GM23338 (cell line): Measurements from ENCODE around the gene NPAS3. TPM values are rescaled to one million over a fixed set of nuclear protein-coding genes. Genes with fewer than 3 reads are reported as not detected.

Source experiments
- ATAC-seq: fragments of 200-7000 bp; cut with Tn5 transposase; 3 replicates; pipeline ENCODE4 v1.9.1; 2020
- DNase-seq: peaks from one replicate; pipeline ENCODE4 v3.0.0-alpha.2; 2015; ENCODE audit warnings: low spot score
- H2AFZ ChIP-seq: fragments of 200-600 bp; sonication (generic); 2 replicates; pipeline ENCODE4 v1.8.0; 2016; ENCODE audit warnings: antibody characterized with exemption, mild to moderate bottlenecking, moderate library complexity
- H3F3A ChIP-seq: fragments of 200-600 bp; sonication (generic); replicated peaks from 2 replicates; pipeline ENCODE4 v1.8.0; 2017; ENCODE audit warnings: antibody characterized with exemption, mixed run types, low read depth
- H3K27ac ChIP-seq: fragments of 200-600 bp; sonication (generic); 2 replicates; pipeline ENCODE4 v1.6.1; 2016; ENCODE audit warnings: low read depth
- H3K27me3 ChIP-seq: fragments of 200-600 bp; sonication (generic); 2 replicates; pipeline ENCODE4 v1.8.0; 2016; ENCODE audit warnings: mild to moderate bottlenecking, mixed run types, moderate library complexity; ENCODE audit not compliant: insufficient read depth
- H3K36me3 ChIP-seq: fragments of 200-600 bp; sonication (generic); 2 replicates; pipeline ENCODE4 v1.8.0; 2016; ENCODE audit warnings: mild to moderate bottlenecking; ENCODE audit not compliant: insufficient read depth
- H3K4me1 ChIP-seq: fragments of 200-600 bp; sonication (generic); 2 replicates; pipeline ENCODE4 v1.8.0; 2016; ENCODE audit warnings: mild to moderate bottlenecking, moderate library complexity; ENCODE audit not compliant: insufficient read depth
- H3K4me2 ChIP-seq: fragments of 200-600 bp; sonication (generic); 2 replicates; pipeline ENCODE4 v1.7.1; 2017; ENCODE audit warnings: mixed run types
- H3K4me3 ChIP-seq: fragments of 200-600 bp; sonication (generic); 2 replicates; pipeline ENCODE4 v1.6.1; 2016; ENCODE audit warnings: mixed run types
- H3K79me2 ChIP-seq: fragments of 200-600 bp; sonication (generic); replicated peaks from 2 replicates; pipeline ENCODE4 v1.8.0; 2017; ENCODE audit warnings: mild to moderate bottlenecking; ENCODE audit not compliant: insufficient read depth
- H3K9me2 ChIP-seq: fragments of 200-600 bp; sonication (generic); 2 replicates; pipeline ENCODE4 v1.8.0; 2017; ENCODE audit not compliant: insufficient read depth
- H4K20me1 ChIP-seq: fragments of 200-600 bp; sonication (generic); replicated peaks from 2 replicates; pipeline ENCODE4 v1.8.0; 2017; ENCODE audit warnings: mild to moderate bottlenecking; ENCODE audit not compliant: insufficient read depth
- H3K27ac Mint-ChIP-seq: 2 replicates; pipeline ENCODE4 v1.8.0; 2020; ENCODE audit warnings: inconsistent platforms, mild to moderate bottlenecking, moderate library complexity, mixed read lengths
- H3K27me3 Mint-ChIP-seq: 3 replicates; pipeline ENCODE4 v1.8.0; 2022; ENCODE audit warnings: low read depth, mild to moderate bottlenecking, moderate library complexity, mixed read lengths, inconsistent platforms; ENCODE audit not compliant: insufficient read depth, poor library complexity
- H3K36me3 Mint-ChIP-seq: 3 replicates; pipeline ENCODE4 v1.8.0; 2021; ENCODE audit warnings: low read depth, mild to moderate bottlenecking, inconsistent platforms, moderate library complexity, mixed read lengths
- H3K4me1 Mint-ChIP-seq: 3 replicates; pipeline ENCODE4 v1.8.0; 2020; ENCODE audit warnings: mild to moderate bottlenecking, inconsistent platforms, mixed read lengths
- H3K4me3 Mint-ChIP-seq: 3 replicates; pipeline ENCODE4 v1.8.0; 2021; ENCODE audit warnings: moderate library complexity, mild to moderate bottlenecking, inconsistent platforms, mixed read lengths
- H3K9me3 Mint-ChIP-seq: 3 replicates; pipeline ENCODE4 v1.8.0; 2020; ENCODE audit warnings: moderate library complexity, mild to moderate bottlenecking, inconsistent platforms, mixed read lengths
- CREB1 ChIP-seq: fragments of 250-450 bp; sonication (Bioruptor Pico); IDR thresholded peaks from 2 replicates; pipeline ENCODE4 v1.5.0; 2020; ENCODE audit warnings: low read depth, mild to moderate bottlenecking, moderate library complexity
- CTCF ChIP-seq, 2 experiments: fragments of 200-600 bp in 1 of 2; sonication (generic) in 1 of 2; conservative IDR thresholded peaks; 2 replicates each; pipeline versions ENCODE4 v1.5.1 to v1.6.1; 2016 to 2017; ENCODE audit warnings: antibody characterized with exemption in 2 of 2, low read depth in 2 of 2, mild to moderate bottlenecking in 2 of 2, moderate library complexity in 1 of 2
- EZH2 ChIP-seq: fragments of 200-600 bp; sonication (generic); IDR thresholded peaks from one replicate; pipeline ENCODE4 v1.8.0; 2017; ENCODE audit warnings: antibody characterized with exemption, mild to moderate bottlenecking, low read depth; ENCODE audit not compliant: unreplicated experiment
- EZH2phosphoT487 ChIP-seq: fragments of 200-600 bp; sonication (generic); IDR thresholded peaks from one replicate; pipeline ENCODE4 v1.8.1; 2018; ENCODE audit warnings: antibody characterized with exemption; ENCODE audit not compliant: unreplicated experiment
- NANOG ChIP-seq: IDR thresholded peaks from 2 replicates; pipeline ENCODE4 v1.6.1; 2016; ENCODE audit warnings: antibody characterized with exemption, borderline replicate concordance
- ZNF114 ChIP-seq: fragments of 250-450 bp; sonication (Bioruptor Pico); IDR thresholded peaks from 2 replicates; pipeline ENCODE4 v1.5.0; 2020; ENCODE audit warnings: mild to moderate bottlenecking, moderate library complexity
- ZNF462 ChIP-seq: fragments of 250-450 bp; sonication (Bioruptor Pico); IDR thresholded peaks from 2 replicates; pipeline ENCODE4 v1.5.0; 2020; ENCODE audit warnings: mild to moderate bottlenecking, moderate library complexity
- polyA plus RNA-seq: library from polyadenylated mRNA; unstranded; fragments of >200 nt; fragmentation: Nextera tagmentation; extraction: Ambion mirVana; gene quantifications from 2 replicates; pipeline ENCODE4 v1.2.1, GENCODE V29; 2016
- total RNA-seq: library from RNA; depleted of rRNA; stranded (reverse); fragments of >200 nt; shearing (Covaris generic); gene quantifications from 2 replicates; pipeline ENCODE4 v1.2.3, GENCODE V29; 2014
- TF ChIP-seq, protein P1 (sequence below): IDR thresholded peaks from one replicate; pipeline ENCODE4 v1.6.1; 2018; ENCODE audit warnings: antibody characterized with exemption; ENCODE audit not compliant: unreplicated experiment

NPAS3 gene
- total and polyA plus RNA-seq, 2 experiments from 2014 or later = 0.17 to 0.19 TPM

- no peak for DNase-seq
- no peaks in the 10 kb centered on the region for H3K36me3 Mint-ChIP-seq
Observed at GRCh38 chr14:33515899-33516298, 577.2 kb downstream of the NPAS3 start.

GRCh38 chr14:33516898-33517436 lies 578.3 kb downstream of the NPAS3 start:
- H2AFZ ChIP-seq = no peak overlapping the region
- H3K9me2 ChIP-seq = no peaks in the 10 kb centered on the region
- H3K27ac ChIP-seq = no peak overlapping the region
- Mint-ChIP-seq H3K27me3 (no peaks in the 10 kb centered on the region), H3K36me3 (no peaks in the 10 kb centered on the region), H3K4me1 (no peaks in the 10 kb centered on the region), H3K4me3 (no peak overlapping the region), H3K9me3 (no peaks in the 10 kb centered on the region), H3K27ac (no peak overlapping the region)
- H3K4me2 ChIP-seq = no peak overlapping the region
- no peaks in the 10 kb centered on the region for H4K20me1 ChIP-seq
- H3K4me3 ChIP-seq = no peak overlapping the region
- DNase-seq (no peak), ATAC-seq (no peak)
- H3K27me3 ChIP-seq = no peaks in the 10 kb centered on the region
- no peaks in the 10 kb centered on the region for H3K36me3 ChIP-seq
- no peaks in the 10 kb centered on the region for H3F3A ChIP-seq
- H3K4me1 ChIP-seq = no peaks in the 10 kb centered on the region
- H3K79me2 ChIP-seq = no peaks in the 10 kb centered on the region
- TF ChIP-seq EZH2phosphoT487 (no peak), EZH2 (no peak), CTCF (conservative IDR thresholded peaks at IDR 0.05; ENCODE audit: low read depth in 2 of 2) (no peak), CREB1 (CRISPR knock-in tag) (no peak), ZNF462 (no peak), ZNF114 (no peak), NANOG (no peak)

More at GRCh38 chr14:33515899-33516298, 577.2 kb downstream of the NPAS3 start:
- H3K27me3 ChIP-seq = no peaks in the 10 kb centered on the region
- H3K4me2 ChIP-seq = no peak overlapping the region
- Mint-ChIP-seq H3K27me3 (no peaks in the 10 kb centered on the region), H3K4me3 (no peak overlapping the region), H3K27ac (no peak overlapping the region), H3K4me1 (no peaks in the 10 kb centered on the region), H3K9me3 (no peaks in the 10 kb centered on the region)
- H3K4me3 ChIP-seq = no peak overlapping the region
- no peak overlapping the region for H3K27ac ChIP-seq
- H3K9me2 ChIP-seq = no peaks in the 10 kb centered on the region
- H3K79me2 ChIP-seq = no peaks in the 10 kb centered on the region
- H3K4me1 ChIP-seq = no peaks in the 10 kb centered on the region
- ATAC-seq = no peak
- no peaks in the 10 kb centered on the region for H4K20me1 ChIP-seq
- H2AFZ ChIP-seq = no peak overlapping the region
- TF ChIP-seq, protein P1, sequence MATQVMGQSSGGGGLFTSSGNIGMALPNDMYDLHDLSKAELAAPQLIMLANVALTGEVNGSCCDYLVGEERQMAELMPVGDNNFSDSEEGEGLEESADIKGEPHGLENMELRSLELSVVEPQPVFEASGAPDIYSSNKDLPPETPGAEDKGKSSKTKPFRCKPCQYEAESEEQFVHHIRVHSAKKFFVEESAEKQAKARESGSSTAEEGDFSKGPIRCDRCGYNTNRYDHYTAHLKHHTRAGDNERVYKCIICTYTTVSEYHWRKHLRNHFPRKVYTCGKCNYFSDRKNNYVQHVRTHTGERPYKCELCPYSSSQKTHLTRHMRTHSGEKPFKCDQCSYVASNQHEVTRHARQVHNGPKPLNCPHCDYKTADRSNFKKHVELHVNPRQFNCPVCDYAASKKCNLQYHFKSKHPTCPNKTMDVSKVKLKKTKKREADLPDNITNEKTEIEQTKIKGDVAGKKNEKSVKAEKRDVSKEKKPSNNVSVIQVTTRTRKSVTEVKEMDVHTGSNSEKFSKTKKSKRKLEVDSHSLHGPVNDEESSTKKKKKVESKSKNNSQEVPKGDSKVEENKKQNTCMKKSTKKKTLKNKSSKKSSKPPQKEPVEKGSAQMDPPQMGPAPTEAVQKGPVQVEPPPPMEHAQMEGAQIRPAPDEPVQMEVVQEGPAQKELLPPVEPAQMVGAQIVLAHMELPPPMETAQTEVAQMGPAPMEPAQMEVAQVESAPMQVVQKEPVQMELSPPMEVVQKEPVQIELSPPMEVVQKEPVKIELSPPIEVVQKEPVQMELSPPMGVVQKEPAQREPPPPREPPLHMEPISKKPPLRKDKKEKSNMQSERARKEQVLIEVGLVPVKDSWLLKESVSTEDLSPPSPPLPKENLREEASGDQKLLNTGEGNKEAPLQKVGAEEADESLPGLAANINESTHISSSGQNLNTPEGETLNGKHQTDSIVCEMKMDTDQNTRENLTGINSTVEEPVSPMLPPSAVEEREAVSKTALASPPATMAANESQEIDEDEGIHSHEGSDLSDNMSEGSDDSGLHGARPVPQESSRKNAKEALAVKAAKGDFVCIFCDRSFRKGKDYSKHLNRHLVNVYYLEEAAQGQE = no peak
- no peaks in the 10 kb centered on the region for H3K36me3 ChIP-seq
- H3F3A ChIP-seq = no peaks in the 10 kb centered on the region
